NCI-H2029 (cell line): ENCODE measurements around the gene MCUB.
A peak's percentile ranks its signal among the peaks of the same experiment; 100 is the strongest.

ENCODE experiments used
- DNase-seq: peaks from one replicate; lab custom pipeline; 2025; lab: John Stamatoyannopoulos, UW

The MCUB gene

GRCh38 chr4:109683621-109684253 lies 123.7 kb downstream of the MCUB start:
- no peak for DNase-seq

DNA sequence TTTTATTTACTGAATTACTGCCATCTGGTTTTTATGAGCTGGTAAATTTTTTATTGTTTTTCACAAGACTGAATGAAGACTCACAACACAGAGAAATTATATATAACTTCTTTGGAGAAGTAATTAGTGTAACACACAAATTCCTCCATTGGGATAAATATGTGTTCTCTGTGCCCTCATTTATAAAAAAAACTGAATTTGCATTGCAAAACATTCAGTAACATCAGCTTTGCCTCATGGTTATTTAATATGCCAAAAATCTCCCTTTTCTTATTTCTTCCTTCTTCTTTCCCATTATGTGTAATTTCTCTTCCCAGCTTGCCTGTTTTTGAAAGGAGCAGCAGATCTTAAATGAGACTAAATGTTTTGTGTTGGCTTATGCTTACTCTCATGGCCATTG lies 124.7 kb downstream of the MCUB start:
- DNase-seq = no peak

GRCh38 chr4:109690690-109691410 lies 130.8 kb downstream of the MCUB start:
- DNase-seq = no peak

DNA sequence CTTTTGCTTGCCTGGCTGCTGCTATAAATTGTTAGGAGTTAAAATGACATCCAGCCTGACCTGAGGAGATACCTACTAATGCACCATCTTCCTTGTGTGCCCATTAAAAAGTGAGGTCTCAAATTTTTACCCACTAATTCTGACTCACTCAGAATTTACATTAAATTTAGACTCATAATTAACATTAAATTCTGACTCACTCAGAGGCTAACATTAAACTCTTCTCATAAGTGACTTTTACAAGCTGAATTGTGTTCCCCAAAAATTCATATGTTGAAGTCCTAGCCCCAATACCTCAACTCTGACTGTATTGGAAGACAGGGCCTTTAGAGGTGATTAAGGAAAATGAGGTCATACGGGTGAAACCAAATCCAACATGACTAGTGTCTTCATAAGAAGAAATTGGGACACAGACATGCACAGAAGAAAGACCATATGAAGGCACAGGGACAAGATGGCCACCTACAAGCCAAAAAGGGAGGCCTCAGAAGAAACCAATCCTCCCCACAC lies 131.4 kb downstream of the MCUB start:
- DNase-seq = no peak

DNA sequence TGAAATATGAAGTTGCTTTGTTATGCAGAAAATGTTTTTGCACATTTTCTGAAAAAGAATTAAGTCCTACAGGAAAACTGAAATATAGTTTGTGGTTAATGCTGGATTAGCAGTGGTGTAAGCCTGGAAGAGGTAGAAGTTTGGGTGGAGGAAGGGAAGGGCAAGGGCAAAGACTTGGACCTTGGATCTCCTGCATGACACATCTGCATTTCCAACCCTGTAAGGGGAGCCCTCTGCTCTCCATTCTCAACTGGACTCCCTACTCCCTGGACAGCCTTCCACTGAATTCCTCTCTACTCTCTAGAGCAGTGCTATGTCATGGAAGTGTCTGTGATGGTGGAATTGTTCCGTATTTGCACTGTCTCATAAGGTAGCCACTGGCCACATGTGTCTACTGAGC lies 138.6 kb downstream of the MCUB start:
- DNase-seq = no peak

- no peak for DNase-seq
Measured at GRCh38 chr4:109699553-109700225, 139.6 kb downstream of the MCUB start.

GRCh38 chr4:109701566-109702410 lies 141.7 kb downstream of the MCUB start:
- no peak for DNase-seq

- peak; percentile 27 for DNase-seq
Measured at GRCh38 chr4:109702950-109703663, 143.1 kb downstream of the MCUB start, which contains the start of gene CASP6. CASP6 (minus strand) TSS chr4:109703445; CDS start chr4:109703395, 50 bp downstream.

DNA sequence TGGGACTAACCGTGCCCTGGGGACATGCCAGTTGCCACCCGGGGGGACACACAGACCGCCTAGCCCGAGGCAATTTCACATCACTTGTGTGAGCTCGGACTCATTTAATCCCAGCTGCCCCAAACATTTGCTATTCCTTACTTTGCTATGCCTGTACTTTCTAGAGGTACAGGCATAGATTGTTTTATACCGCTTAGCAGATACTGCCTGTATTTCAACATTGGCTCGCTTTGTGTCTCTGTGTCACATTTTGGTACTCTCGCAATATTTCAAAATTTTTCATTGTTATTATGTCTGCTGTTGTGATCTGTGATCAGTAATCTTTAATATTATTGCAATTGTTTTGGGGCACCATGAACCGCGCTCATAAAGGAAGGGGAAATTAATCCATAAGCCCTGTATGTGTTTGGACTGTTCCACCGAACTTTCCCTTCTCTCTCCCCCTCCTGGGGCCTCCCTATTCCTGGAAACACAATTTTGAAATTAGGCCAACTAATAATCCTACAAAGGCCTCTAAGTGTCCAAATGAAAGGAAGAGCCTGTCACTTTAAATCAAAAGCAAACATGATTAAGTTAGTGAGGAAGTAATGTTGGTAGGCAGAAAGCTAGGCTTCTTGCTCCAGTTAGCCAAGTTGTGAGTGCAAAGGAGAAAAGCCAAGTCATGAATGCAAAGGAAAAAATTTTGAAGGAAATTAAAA lies 143.8 kb downstream of the MCUB start:
- DNase-seq = no peak

- DNase-seq = no peak
Measured at GRCh38 chr4:109708435-109708834, 148.4 kb downstream of the MCUB start.

DNA sequence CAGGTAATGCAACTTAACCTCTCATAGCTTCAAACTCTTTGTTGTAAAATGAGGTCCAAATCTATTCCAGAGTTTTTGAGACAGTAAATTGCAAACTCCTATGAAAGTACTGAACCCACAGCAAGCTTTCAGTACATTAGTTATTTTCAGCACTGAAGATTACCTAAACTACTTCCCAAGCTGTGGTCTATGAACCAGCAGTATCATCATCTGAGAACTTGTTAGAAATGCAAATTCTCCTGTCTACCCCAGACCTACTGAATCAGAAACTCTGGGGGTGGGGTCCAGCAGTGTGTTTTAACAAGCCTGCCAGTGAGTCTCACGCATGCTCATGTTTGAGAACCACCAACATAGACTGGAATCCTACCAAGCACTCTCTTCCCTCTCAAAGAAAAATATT lies 148.9 kb downstream of the MCUB start:
- DNase-seq = no peak

DNA sequence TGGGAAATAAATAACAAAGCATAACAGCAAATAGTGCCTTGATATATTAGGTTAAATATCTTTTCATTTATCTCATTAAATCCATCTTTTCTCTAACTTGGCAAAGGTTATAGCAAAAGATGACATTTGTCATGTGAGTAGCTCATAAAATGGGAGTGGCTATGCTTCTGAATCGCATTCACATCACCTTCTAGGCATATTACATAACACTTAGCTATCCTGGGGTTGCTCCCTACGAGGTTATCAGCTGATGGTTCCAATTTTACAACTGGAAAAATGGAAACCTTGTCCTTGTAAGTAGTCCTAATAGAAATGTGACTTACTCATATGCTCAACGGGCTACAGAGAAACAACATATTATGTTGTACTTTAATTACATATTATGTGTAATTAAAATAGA lies 153.5 kb downstream of the MCUB start:
- no peak for DNase-seq

DNA sequence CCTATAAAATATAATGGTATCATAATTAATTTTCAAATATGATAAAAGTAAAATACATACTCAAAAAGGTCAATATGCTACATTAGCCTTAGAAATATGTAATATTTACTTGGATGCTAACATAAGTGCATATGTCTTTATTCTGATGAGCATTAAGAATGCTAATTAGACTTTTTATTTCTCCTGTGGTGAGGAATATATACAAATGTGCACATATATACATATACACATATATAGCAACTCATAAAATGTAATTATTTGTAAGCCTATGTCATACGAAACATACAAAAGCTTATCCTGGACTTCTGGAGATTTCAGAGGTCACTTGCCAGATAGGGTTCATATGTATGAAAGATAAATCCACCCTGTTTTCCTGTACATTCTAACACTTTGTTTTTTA lies 158.7 kb downstream of the MCUB start:
- no peak for DNase-seq

- DNase-seq = no peak
Measured at GRCh38 chr4:109719604-109720003, 159.6 kb downstream of the MCUB start.

DNA sequence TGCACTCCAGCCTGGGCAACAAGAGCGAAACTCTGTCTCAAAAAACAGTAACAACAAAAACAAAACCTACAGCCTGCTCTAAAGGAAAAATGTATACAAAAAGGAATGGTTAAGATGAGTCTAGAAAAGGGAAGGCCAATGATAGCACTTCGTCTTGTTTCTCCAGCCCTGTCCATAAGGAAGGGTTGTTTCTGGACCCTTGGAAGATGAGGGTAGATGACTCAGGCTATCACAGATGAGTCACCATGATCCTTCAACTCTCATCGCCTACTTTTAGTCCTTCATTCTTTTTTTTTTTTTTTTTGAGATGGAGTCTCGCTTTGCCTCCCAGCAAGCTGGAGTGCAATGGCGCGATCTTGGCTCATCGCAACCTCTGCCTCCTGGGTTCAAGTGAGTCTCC lies 161.0 kb downstream of the MCUB start:
- no peak for DNase-seq

- no peak for DNase-seq
Measured at GRCh38 chr4:109722357-109722756, 162.3 kb downstream of the MCUB start.

DNA sequence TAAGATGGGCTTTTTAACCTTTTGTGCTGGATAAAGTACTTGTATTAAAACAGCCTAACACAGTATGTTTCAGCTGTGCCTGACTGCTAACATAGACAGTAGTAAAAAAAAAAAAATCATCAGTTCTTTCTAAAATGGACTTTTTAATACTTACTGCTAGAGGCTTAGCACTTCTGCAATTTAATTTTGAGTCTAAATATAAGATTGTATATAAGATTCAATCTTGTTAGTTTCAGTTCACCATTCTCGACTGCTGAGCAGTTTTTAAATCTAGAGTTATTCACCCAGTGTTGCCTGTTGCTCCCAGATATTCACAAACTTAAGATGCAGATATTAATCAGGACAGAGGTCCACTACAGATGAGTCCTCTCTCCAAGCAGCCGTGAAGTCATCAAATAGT lies 163.1 kb downstream of the MCUB start:
- DNase-seq = no peak

DNA sequence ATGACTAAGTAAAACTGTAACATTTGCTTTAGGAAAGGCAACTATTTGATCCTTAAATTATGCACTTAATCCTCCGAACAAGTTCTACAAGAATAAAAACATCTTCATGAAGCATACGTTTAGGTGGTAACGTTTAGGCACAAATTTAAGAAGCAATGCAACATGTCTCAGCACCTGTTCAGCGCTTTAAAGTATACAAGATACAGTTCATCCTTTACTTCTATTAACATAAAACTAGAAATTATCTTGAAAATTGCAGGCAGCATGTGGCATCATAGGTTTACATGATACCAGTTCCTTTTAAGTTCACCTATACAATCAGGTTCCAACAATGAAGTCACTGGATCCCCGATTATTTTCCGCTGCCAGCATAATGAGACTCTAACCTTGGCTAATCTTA lies 168.3 kb downstream of the MCUB start:
- DNase-seq = no peak

DNA sequence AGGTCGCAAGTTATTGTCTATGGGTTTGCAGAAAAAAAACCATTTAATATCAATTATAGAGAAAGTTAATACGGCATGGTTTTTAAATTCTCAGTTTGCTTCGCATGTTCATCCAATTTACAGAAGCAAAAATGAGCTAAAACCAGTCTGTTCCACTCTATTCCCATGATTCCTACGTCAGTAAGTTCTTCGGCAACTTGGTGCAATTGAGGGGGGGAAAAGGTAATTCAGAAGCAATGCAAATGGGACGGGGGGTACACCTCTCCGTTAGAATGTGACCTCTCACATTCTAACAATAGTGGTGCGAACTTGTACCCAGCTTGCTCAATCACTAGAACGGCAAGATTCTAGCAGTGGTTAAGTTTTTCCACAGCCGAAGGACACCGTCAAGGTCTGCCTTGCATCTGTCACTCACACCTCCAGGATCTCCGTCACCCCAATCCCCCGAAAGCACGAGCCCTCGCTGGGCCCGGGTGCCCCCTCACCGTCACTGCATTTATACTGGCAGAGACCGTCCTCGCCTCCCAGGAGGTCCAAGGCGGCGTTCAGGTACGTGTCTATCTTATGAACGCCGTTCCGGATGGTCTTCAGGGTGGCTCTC lies 169.2 kb downstream of the MCUB start:
- DNase-seq = no peak
